Mesenchymal stem cell (in vitro differentiated cells and primary cell): ENCODE measurements around the gene ZGPAT.

Experiments used
- DNase-seq: peaks from one replicate; pipeline ENCODE4 v3.0.0-alpha.2; 2013
- H2AFZ ChIP-seq: one replicate; pipeline ENCODE4 v1.6.1; 2013; ENCODE audit warnings: low read depth, mild to moderate bottlenecking, control low read depth, inconsistent platforms, low read length, moderate library complexity
- H2AK5ac ChIP-seq: 2 replicates; pipeline ENCODE4 v1.6.1; 2013; ENCODE audit warnings: low read length, moderate library complexity, mild to moderate bottlenecking, inconsistent platforms; ENCODE audit not compliant: severe bottlenecking
- H2BK120ac ChIP-seq: one replicate; pipeline ENCODE4 v1.6.1; 2013; ENCODE audit warnings: low read depth, mild to moderate bottlenecking, inconsistent platforms, low read length, moderate library complexity
- H2BK12ac ChIP-seq, 2 experiments: one replicate each; pipeline ENCODE4 v1.6.1; 2013; ENCODE audit warnings: inconsistent platforms in 2 of 2, low read length in 2 of 2, mild to moderate bottlenecking in 2 of 2, moderate library complexity in 2 of 2, control low read depth in 1 of 2
- H2BK15ac ChIP-seq: one replicate; pipeline ENCODE4 v1.6.1; 2013; ENCODE audit warnings: mild to moderate bottlenecking, low read depth, inconsistent platforms; ENCODE audit not compliant: poor library complexity, severe bottlenecking
- H2BK5ac ChIP-seq: 2 replicates; pipeline ENCODE4 v1.6.1; 2013; ENCODE audit warnings: low read depth, mild to moderate bottlenecking, low read length, control low read depth, inconsistent platforms; ENCODE audit not compliant: poor library complexity, severe bottlenecking
- H3K14ac ChIP-seq, 2 experiments: one replicate each; pipeline ENCODE4 v1.6.1; 2013; ENCODE audit warnings: inconsistent platforms in 2 of 2, low read length in 2 of 2, control low read depth in 1 of 2, mild to moderate bottlenecking in 1 of 2, moderate library complexity in 1 of 2
- H3K18ac ChIP-seq, 2 experiments: one replicate each; pipeline ENCODE4 v1.6.1; 2013; ENCODE audit warnings: inconsistent platforms in 2 of 2, low read length in 2 of 2, control low read depth in 1 of 2, low read depth in 1 of 2, mild to moderate bottlenecking in 1 of 2
- H3K23ac ChIP-seq, 2 experiments: one replicate each; pipeline ENCODE4 v1.6.1; 2013; ENCODE audit warnings: inconsistent platforms in 2 of 2, low read length in 2 of 2, mild to moderate bottlenecking in 2 of 2, moderate library complexity in 2 of 2, control low read depth in 1 of 2
- H3K27ac ChIP-seq: 2 replicates; pipeline ENCODE4 v1.5.1; 2013; ENCODE audit warnings: mild to moderate bottlenecking, moderate library complexity, low read length, control low read depth, inconsistent platforms; ENCODE audit not compliant: poor library complexity, severe bottlenecking
- H3K27me3 ChIP-seq, 2 experiments: 2 replicates each; pipeline versions ENCODE4 v1.6.1 to v1.7.0; 2013; ENCODE audit warnings: low read length in 2 of 2, mild to moderate bottlenecking in 2 of 2, moderate library complexity in 2 of 2, control low read depth in 1 of 2, inconsistent platforms in 1 of 2; ENCODE audit not compliant: control insufficient read depth in 1 of 2, insufficient read depth in 1 of 2
- H3K36me3 ChIP-seq, 2 experiments: 2 replicates each; pipeline versions ENCODE4 v1.6.1 to v1.7.0; 2013; ENCODE audit warnings: low read length in 2 of 2, control low read depth in 1 of 2, inconsistent platforms in 1 of 2, low read depth in 1 of 2, mild to moderate bottlenecking in 1 of 2; ENCODE audit not compliant: insufficient read depth in 2 of 2, control insufficient read depth in 1 of 2
- H3K4ac ChIP-seq, 2 experiments: one replicate each; pipeline ENCODE4 v1.6.1; 2013; ENCODE audit warnings: inconsistent platforms in 2 of 2, low read length in 2 of 2, mild to moderate bottlenecking in 2 of 2, moderate library complexity in 2 of 2, control low read depth in 1 of 2, low read depth in 1 of 2
- H3K4me1 ChIP-seq: 2 replicates; pipeline ENCODE4 v1.6.1; 2013; ENCODE audit warnings: low read depth, low read length, control low read depth; ENCODE audit not compliant: control insufficient read depth, insufficient read depth
- H3K4me2 ChIP-seq: 2 replicates; pipeline ENCODE4 v1.6.1; 2013; ENCODE audit warnings: low read length, mild to moderate bottlenecking, inconsistent platforms; ENCODE audit not compliant: poor library complexity, severe bottlenecking
- H3K4me3 ChIP-seq, 2 experiments: 2 replicates each; pipeline versions ENCODE4 v1.5.1 to v1.7.0; 2013; ENCODE audit warnings: low read length in 2 of 2, mild to moderate bottlenecking in 2 of 2, control low read depth in 1 of 2, low read depth in 1 of 2; ENCODE audit not compliant: insufficient read depth in 1 of 2
- H3K79me1 ChIP-seq: replicated peaks from 2 replicates; pipeline ENCODE4 v1.6.1; 2013; ENCODE audit warnings: mild to moderate bottlenecking, control low read depth, low read length, inconsistent platforms; ENCODE audit not compliant: poor library complexity, severe bottlenecking
- H3K9ac ChIP-seq: 2 replicates; pipeline ENCODE4 v1.7.0; 2013; ENCODE audit warnings: mild to moderate bottlenecking, low read length, moderate library complexity
- H3K9me3 ChIP-seq: 2 replicates; pipeline ENCODE4 v1.7.0; 2013; ENCODE audit warnings: mild to moderate bottlenecking, low read length; ENCODE audit not compliant: control insufficient read depth
- H4K8ac ChIP-seq: one replicate; pipeline ENCODE4 v1.6.1; 2013; ENCODE audit warnings: inconsistent platforms, mild to moderate bottlenecking, low read length, moderate library complexity
- H4K91ac ChIP-seq: one replicate; pipeline ENCODE4 v1.6.1; 2013; ENCODE audit warnings: mild to moderate bottlenecking, low read length, inconsistent platforms
- WGBS: methylation state at CpG from one replicate; pipeline ENCODE4 v1.1.7; 2013; ENCODE audit warnings: mixed read lengths; 5-methylcytosine and 5-hydroxymethylcytosine counted together

The ZGPAT gene

GRCh38 chr20:63759377-63759901, 51.6 kb downstream of the ZGPAT start:
- no peak overlapping the region for H3K4me2 ChIP-seq
- no peak overlapping the region for H3K14ac ChIP-seq
- H3K9ac ChIP-seq = no peak overlapping the region
- H3K4ac ChIP-seq = no peak overlapping the region
- no peak overlapping the region for H3K18ac ChIP-seq
- H2AK5ac ChIP-seq = no peak overlapping the region
- H2AFZ ChIP-seq = no peak overlapping the region
- 67% methylated on average over 3 of the region's 7 CpGs for WGBS
- H3K36me3 ChIP-seq = peaks cover 0 to 11% of the 10 kb centered on the region in 2 experiments
- DNase-seq = no peak
- H4K91ac ChIP-seq = no peak overlapping the region
- H2BK5ac ChIP-seq = no peak overlapping the region
- no peak overlapping the region for H2BK120ac ChIP-seq
- no peak overlapping the region for H3K23ac ChIP-seq
- no peak overlapping the region for H3K27ac ChIP-seq
- H3K9me3 ChIP-seq = no peaks in the 10 kb centered on the region
- no peak overlapping the region for H3K4me3 ChIP-seq
- H4K8ac ChIP-seq = no peak overlapping the region
- H3K4me1 ChIP-seq = no peaks in the 10 kb centered on the region
- H3K79me1 ChIP-seq = peaks cover 3% of the 10 kb centered on the region
- no peak overlapping the region for H2BK12ac ChIP-seq
- peaks cover 0 to 7% of the 10 kb centered on the region in 2 experiments for H3K27me3 ChIP-seq
- H2BK15ac ChIP-seq = no peak overlapping the region

DNA sequence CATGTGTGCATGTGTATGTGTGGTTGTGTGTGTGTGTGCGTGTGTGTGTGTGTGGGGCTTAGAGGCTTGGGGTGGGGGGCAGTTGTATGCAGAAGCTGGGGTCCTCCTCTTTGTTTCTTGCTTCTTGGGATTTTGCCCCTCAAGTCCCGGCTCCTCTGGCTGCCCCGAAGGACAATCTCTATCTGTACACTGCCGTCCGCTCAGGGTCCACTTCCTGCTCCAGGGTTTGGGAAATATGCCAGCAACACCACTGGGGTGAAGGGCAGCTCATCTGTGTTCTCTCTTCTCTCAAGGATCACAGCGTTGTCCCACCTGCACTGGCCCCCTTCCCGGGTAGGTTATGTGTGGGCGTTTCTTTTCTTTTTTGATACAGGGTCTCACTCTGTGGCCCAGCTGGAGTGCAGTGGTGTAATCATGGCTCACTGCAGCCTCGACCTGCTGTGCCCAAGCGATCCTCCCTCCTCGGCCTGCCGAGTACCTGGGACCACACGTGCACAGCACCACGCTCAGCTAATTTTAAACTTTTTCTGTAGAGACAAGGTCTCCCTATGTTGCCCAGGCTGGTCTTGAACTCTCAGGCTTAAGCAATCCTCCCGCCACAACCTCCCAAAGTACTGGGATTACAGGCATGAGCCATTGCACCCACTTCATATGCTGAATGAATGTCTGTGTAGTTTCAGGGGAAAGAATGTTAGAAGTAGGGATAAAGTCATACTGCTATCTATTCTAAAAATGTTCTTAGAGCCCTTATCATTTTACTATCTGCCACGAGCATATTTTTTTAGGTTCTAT, 57.4 kb downstream of the ZGPAT start:
- H3K27ac ChIP-seq = no peak overlapping the region
- no peaks in the 10 kb centered on the region for H3K4me1 ChIP-seq
- no peak overlapping the region for H2AFZ ChIP-seq
- 94% methylated on average over 16 of the region's 16 CpGs for WGBS
- H3K36me3 ChIP-seq = peaks cover 0 to 42% of the 10 kb centered on the region in 2 experiments
- H2BK15ac ChIP-seq = no peak overlapping the region
- no peak overlapping the region for H3K23ac ChIP-seq
- H4K91ac ChIP-seq = no peak overlapping the region
- H3K18ac ChIP-seq = no peak overlapping the region
- DNase-seq = no peak
- H3K4me3 ChIP-seq = no peak overlapping the region
- no peak overlapping the region for H2AK5ac ChIP-seq
- H2BK120ac ChIP-seq = no peak overlapping the region
- peaks cover 0 to 16% of the 10 kb centered on the region in 2 experiments for H3K27me3 ChIP-seq
- H4K8ac ChIP-seq = no peak overlapping the region
- no peak overlapping the region for H3K14ac ChIP-seq
- H2BK12ac ChIP-seq = no peak overlapping the region
- H3K79me1 ChIP-seq = peaks cover 22% of the 10 kb centered on the region
- no peaks in the 10 kb centered on the region for H3K9me3 ChIP-seq
- H3K4me2 ChIP-seq = no peak overlapping the region
- no peak overlapping the region for H3K9ac ChIP-seq
- no peak overlapping the region for H3K4ac ChIP-seq
- H2BK5ac ChIP-seq = no peak overlapping the region

DNA sequence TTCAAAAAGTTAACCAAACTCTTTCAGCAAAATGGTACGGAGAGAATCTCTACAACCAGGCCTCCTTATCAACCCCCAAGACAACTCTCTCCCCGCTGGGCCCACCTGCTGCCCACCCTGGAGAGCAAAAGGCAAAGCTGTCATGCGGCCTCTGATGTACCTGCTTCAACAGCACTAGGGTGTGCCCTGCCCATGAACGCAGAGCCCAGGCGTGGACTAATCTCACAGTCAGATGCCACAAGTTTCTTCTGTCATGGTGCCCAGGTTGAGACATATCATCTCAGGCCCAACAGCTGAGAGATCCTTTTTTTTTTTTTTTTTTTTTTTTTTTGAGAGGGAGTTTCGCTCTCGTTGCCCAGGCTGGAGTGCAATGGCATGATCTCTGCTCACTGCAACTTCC, 58.1 kb downstream of the ZGPAT start:
- H3K27ac ChIP-seq = no peak overlapping the region
- no peak overlapping the region for H4K91ac ChIP-seq
- H3K4me1 ChIP-seq = no peaks in the 10 kb centered on the region
- peaks cover 0 to 48% of the 10 kb centered on the region in 2 experiments for H3K36me3 ChIP-seq
- H2BK5ac ChIP-seq = no peak overlapping the region
- peaks cover 26% of the 10 kb centered on the region for H3K79me1 ChIP-seq
- H4K8ac ChIP-seq = no peak overlapping the region
- no peak overlapping the region for H3K18ac ChIP-seq
- H2AFZ ChIP-seq = no peak overlapping the region
- no peak overlapping the region for H3K4me2 ChIP-seq
- H3K9me3 ChIP-seq = no peaks in the 10 kb centered on the region
- no peak overlapping the region for H3K14ac ChIP-seq
- no peak overlapping the region for H3K23ac ChIP-seq
- WGBS = 93% methylated on average over 7 of the region's 7 CpGs
- H3K27me3 ChIP-seq = peaks cover 0 to 16% of the 10 kb centered on the region in 2 experiments
- H3K4ac ChIP-seq = no peak overlapping the region
- no peak overlapping the region for H2BK12ac ChIP-seq
- no peak overlapping the region for H3K4me3 ChIP-seq
- no peak overlapping the region for H2BK15ac ChIP-seq
- H2BK120ac ChIP-seq = no peak overlapping the region
- H3K9ac ChIP-seq = no peak overlapping the region
- H2AK5ac ChIP-seq = no peak overlapping the region
- no peak for DNase-seq

DNA sequence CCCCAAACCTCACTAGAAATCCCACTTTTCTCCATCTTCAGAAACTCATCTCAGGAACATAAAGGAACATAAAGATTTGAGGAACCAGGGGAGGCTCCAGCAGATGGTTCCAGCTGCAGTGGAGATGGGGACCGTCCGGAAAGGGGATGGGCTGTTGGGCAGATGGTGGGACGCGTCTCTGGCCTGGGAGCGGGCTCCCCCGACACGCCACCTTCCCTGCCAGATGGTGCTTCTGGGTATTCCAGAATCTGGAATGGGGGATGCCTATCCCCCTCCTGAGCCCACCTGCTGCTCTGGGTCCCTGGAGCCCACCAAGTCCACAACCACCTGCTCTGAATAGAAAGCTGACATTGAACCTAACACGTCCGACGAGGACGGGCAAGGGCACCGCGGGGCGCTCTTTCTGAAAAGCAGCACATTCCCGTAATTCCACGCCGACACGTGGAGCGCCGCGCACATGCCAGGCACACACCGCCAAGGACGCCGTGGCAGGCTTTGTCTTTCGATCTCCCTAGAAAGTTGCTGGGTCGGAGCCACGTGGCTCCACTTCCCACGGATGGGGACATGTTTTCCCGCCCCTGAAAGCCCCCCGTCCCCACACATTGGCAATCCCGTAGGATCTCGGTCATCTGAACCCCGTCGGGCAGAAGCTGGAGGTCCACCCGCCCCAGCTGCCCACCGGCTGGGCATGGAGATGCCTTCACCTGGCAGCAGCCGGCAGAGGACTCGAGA, 59.0 kb downstream of the ZGPAT start:
- Histone ChIP-seq H3K9me3 (no peaks in the 10 kb centered on the region), H3K4ac (no peak overlapping the region), H3K27ac (no peak overlapping the region), H3K4me3 (no peak overlapping the region), H2BK5ac (no peak overlapping the region), H3K9ac (no peak overlapping the region), H2BK15ac (no peak overlapping the region), H3K4me1 (no peaks in the 10 kb centered on the region), H3K14ac (no peak overlapping the region), H2BK12ac (no peak overlapping the region), H3K18ac (no peak overlapping the region), H3K4me2 (no peak overlapping the region), H2AK5ac (no peak overlapping the region), H2BK120ac (no peak overlapping the region), H3K79me1 (peaks cover 35% of the 10 kb centered on the region), H3K36me3 (peaks cover 0 to 54% of the 10 kb centered on the region in 2 experiments), H4K8ac (no peak overlapping the region), H3K23ac (no peak overlapping the region), H2AFZ (no peak overlapping the region), H4K91ac (no peak overlapping the region), H3K27me3 (peaks cover 0 to 16% of the 10 kb centered on the region in 2 experiments)
- WGBS = 96% methylated on average over 37 of the region's 38 CpGs
- no peak for DNase-seq
